ENCODE results near the gene GPC5.

The GPC5 gene

GRCh38 chr13:92612892-92613291 lies 1214.5 kb downstream of the GPC5 start:
- Histone ChIP-seq H3K36me3 (replicated peaks; ENCODE audit: low read depth, low read length) (no peaks in the 10 kb centered on the region), H3K9ac (ENCODE audit: low read length) (no peak overlapping the region), H2AFZ (ENCODE audit: low read depth, low read length) (no peak overlapping the region), H3K27me3 (ENCODE audit: low read depth, low read length) (no peaks in the 10 kb centered on the region), H4K20me1 (ENCODE audit: insufficient read depth, low read length) (no peaks in the 10 kb centered on the region), H3K27ac (ENCODE audit: low read length) (no peak overlapping the region), H3K79me2 (ENCODE audit: low read length) (no peaks in the 10 kb centered on the region), H3K4me1 (ENCODE audit: low read length) (no peaks in the 10 kb centered on the region), H3K4me3 (ENCODE audit: low read length) (no peak overlapping the region), H3K9me3 (ENCODE audit: insufficient read depth, low read length) (no peaks in the 10 kb centered on the region), H3K4me2 (ENCODE audit: low read length) (no peak overlapping the region)
- TF ChIP-seq EZH2phosphoT487 (IDR thresholded peaks at IDR 0.05; ENCODE audit: low read depth) = no peak
- TF ChIP-seq, protein P1, sequence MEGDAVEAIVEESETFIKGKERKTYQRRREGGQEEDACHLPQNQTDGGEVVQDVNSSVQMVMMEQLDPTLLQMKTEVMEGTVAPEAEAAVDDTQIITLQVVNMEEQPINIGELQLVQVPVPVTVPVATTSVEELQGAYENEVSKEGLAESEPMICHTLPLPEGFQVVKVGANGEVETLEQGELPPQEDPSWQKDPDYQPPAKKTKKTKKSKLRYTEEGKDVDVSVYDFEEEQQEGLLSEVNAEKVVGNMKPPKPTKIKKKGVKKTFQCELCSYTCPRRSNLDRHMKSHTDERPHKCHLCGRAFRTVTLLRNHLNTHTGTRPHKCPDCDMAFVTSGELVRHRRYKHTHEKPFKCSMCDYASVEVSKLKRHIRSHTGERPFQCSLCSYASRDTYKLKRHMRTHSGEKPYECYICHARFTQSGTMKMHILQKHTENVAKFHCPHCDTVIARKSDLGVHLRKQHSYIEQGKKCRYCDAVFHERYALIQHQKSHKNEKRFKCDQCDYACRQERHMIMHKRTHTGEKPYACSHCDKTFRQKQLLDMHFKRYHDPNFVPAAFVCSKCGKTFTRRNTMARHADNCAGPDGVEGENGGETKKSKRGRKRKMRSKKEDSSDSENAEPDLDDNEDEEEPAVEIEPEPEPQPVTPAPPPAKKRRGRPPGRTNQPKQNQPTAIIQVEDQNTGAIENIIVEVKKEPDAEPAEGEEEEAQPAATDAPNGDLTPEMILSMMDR (IDR thresholded peaks at IDR 0.05; ENCODE audit: low read depth, low read length) = no peak

GRCh38 chr13:92613921-92614320 lies 1215.5 kb downstream of the GPC5 start:
- H3K4me2 ChIP-seq (ENCODE audit: low read length) = no peak overlapping the region
- H2AFZ ChIP-seq (ENCODE audit: low read depth, low read length) = no peak overlapping the region
- no peak overlapping the region for H3K27ac ChIP-seq (ENCODE audit: low read length)
- no peaks in the 10 kb centered on the region for H4K20me1 ChIP-seq (ENCODE audit: insufficient read depth, low read length)
- H3K4me1 ChIP-seq (ENCODE audit: low read length) = no peaks in the 10 kb centered on the region
- no peak overlapping the region for H3K4me3 ChIP-seq (ENCODE audit: low read length)
- no peaks in the 10 kb centered on the region for H3K79me2 ChIP-seq (ENCODE audit: low read length)
- TF ChIP-seq, protein P1 (IDR thresholded peaks at IDR 0.05; ENCODE audit: low read depth, low read length) = no peak
- no peak for TF ChIP-seq EZH2phosphoT487 (IDR thresholded peaks at IDR 0.05; ENCODE audit: low read depth)
- H3K27me3 ChIP-seq (ENCODE audit: low read depth, low read length) = no peaks in the 10 kb centered on the region
- H3K9me3 ChIP-seq (ENCODE audit: insufficient read depth, low read length) = no peaks in the 10 kb centered on the region
- H3K9ac ChIP-seq (ENCODE audit: low read length) = no peak overlapping the region
- no peaks in the 10 kb centered on the region for H3K36me3 ChIP-seq (replicated peaks; ENCODE audit: low read depth, low read length)

- Histone ChIP-seq H3K4me1 (ENCODE audit: low read length) (no peaks in the 10 kb centered on the region), H3K9me3 (ENCODE audit: insufficient read depth, low read length) (no peaks in the 10 kb centered on the region), H3K79me2 (ENCODE audit: low read length) (no peaks in the 10 kb centered on the region), H3K9ac (ENCODE audit: low read length) (no peak overlapping the region), H4K20me1 (ENCODE audit: insufficient read depth, low read length) (no peaks in the 10 kb centered on the region), H3K27me3 (ENCODE audit: low read depth, low read length) (no peaks in the 10 kb centered on the region), H2AFZ (ENCODE audit: low read depth, low read length) (peak overlapping the region; percentile 52; the same call in 1 of the 2 replicates), H3K36me3 (replicated peaks; ENCODE audit: low read depth, low read length) (no peaks in the 10 kb centered on the region), H3K4me2 (ENCODE audit: low read length) (no peak overlapping the region), H3K4me3 (ENCODE audit: low read length) (no peak overlapping the region), H3K27ac (ENCODE audit: low read length) (no peak overlapping the region)
- no peak for TF ChIP-seq EZH2phosphoT487 (IDR thresholded peaks at IDR 0.05; ENCODE audit: low read depth)
- TF ChIP-seq, protein P1 (IDR thresholded peaks at IDR 0.05; ENCODE audit: low read depth, low read length) = no peak
Observed at GRCh38 chr13:92621985-92622384, 1223.6 kb downstream of the GPC5 start.

GRCh38 chr13:92622905-92623304 lies 1224.5 kb downstream of the GPC5 start:
- no peaks in the 10 kb centered on the region for H3K27me3 ChIP-seq (ENCODE audit: low read depth, low read length)
- no peak overlapping the region for H3K4me3 ChIP-seq (ENCODE audit: low read length)
- no peaks in the 10 kb centered on the region for H3K9me3 ChIP-seq (ENCODE audit: insufficient read depth, low read length)
- H4K20me1 ChIP-seq (ENCODE audit: insufficient read depth, low read length) = no peaks in the 10 kb centered on the region
- no peak overlapping the region for H3K4me2 ChIP-seq (ENCODE audit: low read length)
- no peaks in the 10 kb centered on the region for H3K79me2 ChIP-seq (ENCODE audit: low read length)
- no peak for TF ChIP-seq EZH2phosphoT487 (IDR thresholded peaks at IDR 0.05; ENCODE audit: low read depth)
- TF ChIP-seq, protein P1 (IDR thresholded peaks at IDR 0.05; ENCODE audit: low read depth, low read length) = no peak
- no peaks in the 10 kb centered on the region for H3K4me1 ChIP-seq (ENCODE audit: low read length)
- no peak overlapping the region for H3K27ac ChIP-seq (ENCODE audit: low read length)
- H3K9ac ChIP-seq (ENCODE audit: low read length) = no peak overlapping the region
- no peak overlapping the region for H2AFZ ChIP-seq (ENCODE audit: low read depth, low read length)
- no peaks in the 10 kb centered on the region for H3K36me3 ChIP-seq (replicated peaks; ENCODE audit: low read depth, low read length)

Measured in OCI-LY3 (cell line).